Nephron (organoid): ENCODE data around the gene OR52I2.

Experiments used
- H3K27ac Mint-ChIP-seq, 3 experiments: 2 replicates each; pipeline ENCODE4 v1.8.0; 2020; ENCODE audit warnings: mixed read lengths in 3 of 3, mild to moderate bottlenecking in 2 of 3, moderate library complexity in 1 of 3
- H3K27me3 Mint-ChIP-seq: 2 replicates; pipeline ENCODE4 v1.8.0; 2021; ENCODE audit warnings: low read depth, mild to moderate bottlenecking, moderate library complexity, mixed read lengths
- H3K36me3 Mint-ChIP-seq: 2 replicates; pipeline ENCODE4 v1.8.0; 2020; ENCODE audit warnings: low read depth, mixed read lengths
- H3K4me1 Mint-ChIP-seq: 2 replicates; pipeline ENCODE4 v1.8.0; 2020; ENCODE audit warnings: mixed read lengths
- H3K4me3 Mint-ChIP-seq, 3 experiments: 2 replicates each; pipeline ENCODE4 v1.8.0; 2020; ENCODE audit warnings: mild to moderate bottlenecking in 3 of 3, mixed read lengths in 3 of 3, moderate library complexity in 2 of 3
- H3K9me3 Mint-ChIP-seq: 2 replicates; pipeline ENCODE4 v1.8.0; 2020; ENCODE audit warnings: mixed read lengths
- CTCF ChIP-seq, 3 experiments: fragments of 200-600 bp; sonication (generic); IDR thresholded peaks; one replicate each; pipeline ENCODE4 v1.5.0; 2021; ENCODE audit warnings: antibody characterized with exemption in 3 of 3; ENCODE audit not compliant: unreplicated experiment in 3 of 3

The OR52I2 gene

GRCh38 chr11:4636136-4636535, 54.6 kb downstream of the OR52I2 start:
- no peak for TF ChIP-seq CTCF (IDR thresholded peaks at IDR 0.05; ENCODE audit: unreplicated experiment in 3 of 3)
- no peaks in the 10 kb centered on the region for H3K27me3 Mint-ChIP-seq
- H3K27ac Mint-ChIP-seq, result no peak overlapping the region
- H3K4me3 Mint-ChIP-seq, result no peak overlapping the region
- H3K36me3 Mint-ChIP-seq, result no peaks in the 10 kb centered on the region
- H3K4me1 Mint-ChIP-seq, result no peaks in the 10 kb centered on the region
- peaks cover 4% of the 10 kb centered on the region for H3K9me3 Mint-ChIP-seq

- TF ChIP-seq CTCF (IDR thresholded peaks at IDR 0.05; ENCODE audit: unreplicated experiment in 3 of 3), result peak; percentile 82 to 93 (median 92)
- H3K4me3 Mint-ChIP-seq, result no peak within 1 kb of the TSS
- no peak within 1 kb of the TSS for H3K27ac Mint-ChIP-seq
- no peaks in the 10 kb centered on the region for H3K36me3 Mint-ChIP-seq
- H3K27me3 Mint-ChIP-seq, result no peaks in the 10 kb centered on the region
- H3K9me3 Mint-ChIP-seq, result no peaks in the 10 kb centered on the region
- H3K4me1 Mint-ChIP-seq, result no peaks in the 10 kb centered on the region
These were observed 55.6 kb downstream of the OR52I2 start, which contains the start of gene OR51D1 for GRCh38 chr11:4636962-4637661. Gene OR51D1 (plus strand): TSS chr11:4637477. CDS start chr11:4639791, 2,314 bp downstream.

DNA sequence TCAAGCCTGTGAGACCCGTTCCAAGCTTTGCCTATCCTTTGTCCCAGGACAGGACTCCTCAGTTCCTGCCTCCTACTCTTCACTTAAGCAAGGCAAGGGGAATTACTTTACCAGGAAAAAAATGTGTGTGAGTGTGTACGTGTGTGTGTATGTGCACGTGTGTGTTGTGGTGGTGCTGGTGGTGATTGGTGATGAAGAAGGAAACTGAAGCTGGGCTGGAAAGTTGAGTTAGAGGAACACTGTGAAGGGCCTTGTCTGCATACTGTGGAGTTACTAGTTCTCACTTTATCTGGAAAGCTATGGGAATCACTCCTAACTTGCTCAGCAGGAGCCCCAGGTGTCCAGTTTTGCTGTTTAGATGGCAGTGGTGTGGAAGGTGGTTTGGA, 56.1 kb downstream of the OR52I2 start:
- no peak overlapping the region for H3K27ac Mint-ChIP-seq
- H3K4me1 Mint-ChIP-seq, result peaks cover 1% of the 10 kb centered on the region
- H3K9me3 Mint-ChIP-seq, result no peaks in the 10 kb centered on the region
- no peak overlapping the region for H3K4me3 Mint-ChIP-seq
- no peaks in the 10 kb centered on the region for H3K27me3 Mint-ChIP-seq
- no peak for TF ChIP-seq CTCF (IDR thresholded peaks at IDR 0.05; ENCODE audit: unreplicated experiment in 3 of 3)
- H3K36me3 Mint-ChIP-seq, result no peaks in the 10 kb centered on the region

- H3K27ac Mint-ChIP-seq, result no peak overlapping the region
- no peaks in the 10 kb centered on the region for H3K36me3 Mint-ChIP-seq
- TF ChIP-seq CTCF (IDR thresholded peaks at IDR 0.05; ENCODE audit: unreplicated experiment in 3 of 3), result no peak
- H3K9me3 Mint-ChIP-seq, result no peaks in the 10 kb centered on the region
- peaks cover 4% of the 10 kb centered on the region for H3K4me1 Mint-ChIP-seq
- no peak overlapping the region for H3K4me3 Mint-ChIP-seq
- peaks cover 1% of the 10 kb centered on the region for H3K27me3 Mint-ChIP-seq
These were observed 58.4 kb downstream of the OR52I2 start for GRCh38 chr11:4639931-4640330.

- no peak overlapping the region for H3K4me3 Mint-ChIP-seq
- peaks cover 5% of the 10 kb centered on the region for H3K27me3 Mint-ChIP-seq
- H3K4me1 Mint-ChIP-seq, result peaks cover 4% of the 10 kb centered on the region
- no peaks in the 10 kb centered on the region for H3K36me3 Mint-ChIP-seq
- peak overlapping the region in 1 of 3 experiments; percentile 21 for H3K27ac Mint-ChIP-seq
- no peak for TF ChIP-seq CTCF (IDR thresholded peaks at IDR 0.05; ENCODE audit: unreplicated experiment in 3 of 3)
- H3K9me3 Mint-ChIP-seq, result no peaks in the 10 kb centered on the region
These were observed 60.0 kb downstream of the OR52I2 start for GRCh38 chr11:4641501-4641900.

DNA sequence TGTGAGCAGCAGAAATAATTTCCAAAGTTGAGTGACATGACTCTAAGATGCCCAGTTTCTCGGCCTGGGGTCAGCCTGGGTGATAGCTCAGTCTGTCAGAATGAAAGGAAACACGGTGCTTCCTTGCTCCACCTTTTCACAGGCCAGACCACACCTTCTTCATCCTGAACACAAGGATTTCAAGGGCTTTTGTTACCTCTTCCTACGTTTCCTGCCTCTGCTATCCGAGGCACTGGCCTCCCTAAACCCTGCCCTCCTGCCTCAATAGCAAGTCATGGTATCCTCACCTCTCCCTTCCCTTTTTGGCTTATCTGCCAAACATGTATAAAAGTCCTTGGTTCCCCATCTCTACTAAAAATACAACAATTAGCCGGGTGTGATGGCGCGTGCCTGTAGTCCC, 60.5 kb downstream of the OR52I2 start:
- no peaks in the 10 kb centered on the region for H3K36me3 Mint-ChIP-seq
- peaks cover 4% of the 10 kb centered on the region for H3K4me1 Mint-ChIP-seq
- peaks cover 5% of the 10 kb centered on the region for H3K27me3 Mint-ChIP-seq
- no peak overlapping the region for H3K4me3 Mint-ChIP-seq
- peak overlapping the region in 1 of 3 experiments; percentile 21 for H3K27ac Mint-ChIP-seq
- H3K9me3 Mint-ChIP-seq, result no peaks in the 10 kb centered on the region
- TF ChIP-seq CTCF (IDR thresholded peaks at IDR 0.05; ENCODE audit: unreplicated experiment in 3 of 3), result no peak
